ENCODE measurements around the gene UBR1. TPM values are rescaled to one million over a fixed set of nuclear protein-coding genes. Genes with fewer than 3 reads are reported as not detected.
A peak's percentile ranks its signal among the peaks of the same experiment; 100 is the strongest.

Gene UBR1
- total and polyA plus RNA-seq, 2 donors (not counting 1 experiment from before 2014, with no cell fraction given): 18.2 to 45.6 TPM

DNA sequence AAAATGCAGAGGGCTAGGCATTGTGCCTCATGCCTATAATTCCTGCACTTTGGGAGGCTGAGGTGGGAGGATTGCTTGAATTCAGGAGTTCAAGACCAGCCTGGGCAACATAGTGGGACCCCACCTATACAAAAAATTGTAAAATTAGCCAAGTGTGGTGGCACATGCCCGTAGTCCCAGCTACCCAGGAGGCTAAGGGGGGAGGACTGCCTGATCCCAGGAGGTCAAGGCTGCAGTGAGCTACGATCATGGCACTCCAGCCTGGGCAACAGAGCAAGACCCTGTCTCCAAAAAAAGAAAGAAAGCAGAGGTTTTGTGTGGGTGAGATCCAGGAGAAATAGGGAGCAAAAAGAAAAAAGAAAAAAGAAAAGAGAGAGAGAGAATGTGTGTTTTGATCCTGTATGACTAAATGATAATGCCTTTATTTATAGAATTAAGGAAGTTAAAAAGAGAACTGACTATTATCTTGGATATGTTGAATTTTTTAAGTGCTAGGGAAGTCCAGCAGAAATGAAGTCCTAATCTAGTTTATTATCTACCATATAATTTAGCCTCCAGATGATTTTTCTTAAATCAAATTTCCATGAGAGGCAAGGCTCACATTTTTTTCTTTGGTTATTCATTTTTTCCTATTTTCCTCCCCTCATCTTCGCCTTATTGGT is 190.1 kb downstream of the UBR1 start:
- Histone ChIP-seq H2AFZ (ENCODE audit: low read length) (no peak overlapping the region), H3K79me2 (ENCODE audit: control insufficient read depth, insufficient read depth, low read length) (peaks cover 13% of the 10 kb centered on the region)
- TF ChIP-seq EZH2 (IDR thresholded peaks at IDR 0.05; ENCODE audit: low read length, missing control alignments): no peak
- TF ChIP-seq, protein P1, sequence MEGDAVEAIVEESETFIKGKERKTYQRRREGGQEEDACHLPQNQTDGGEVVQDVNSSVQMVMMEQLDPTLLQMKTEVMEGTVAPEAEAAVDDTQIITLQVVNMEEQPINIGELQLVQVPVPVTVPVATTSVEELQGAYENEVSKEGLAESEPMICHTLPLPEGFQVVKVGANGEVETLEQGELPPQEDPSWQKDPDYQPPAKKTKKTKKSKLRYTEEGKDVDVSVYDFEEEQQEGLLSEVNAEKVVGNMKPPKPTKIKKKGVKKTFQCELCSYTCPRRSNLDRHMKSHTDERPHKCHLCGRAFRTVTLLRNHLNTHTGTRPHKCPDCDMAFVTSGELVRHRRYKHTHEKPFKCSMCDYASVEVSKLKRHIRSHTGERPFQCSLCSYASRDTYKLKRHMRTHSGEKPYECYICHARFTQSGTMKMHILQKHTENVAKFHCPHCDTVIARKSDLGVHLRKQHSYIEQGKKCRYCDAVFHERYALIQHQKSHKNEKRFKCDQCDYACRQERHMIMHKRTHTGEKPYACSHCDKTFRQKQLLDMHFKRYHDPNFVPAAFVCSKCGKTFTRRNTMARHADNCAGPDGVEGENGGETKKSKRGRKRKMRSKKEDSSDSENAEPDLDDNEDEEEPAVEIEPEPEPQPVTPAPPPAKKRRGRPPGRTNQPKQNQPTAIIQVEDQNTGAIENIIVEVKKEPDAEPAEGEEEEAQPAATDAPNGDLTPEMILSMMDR (conservative IDR thresholded peaks at IDR 0.05 in 1 of 2, IDR thresholded peaks at IDR 0.05 in 1 of 2; ENCODE audit: low read depth in 1 of 2, low read length in 2 of 2): no peak

DNA sequence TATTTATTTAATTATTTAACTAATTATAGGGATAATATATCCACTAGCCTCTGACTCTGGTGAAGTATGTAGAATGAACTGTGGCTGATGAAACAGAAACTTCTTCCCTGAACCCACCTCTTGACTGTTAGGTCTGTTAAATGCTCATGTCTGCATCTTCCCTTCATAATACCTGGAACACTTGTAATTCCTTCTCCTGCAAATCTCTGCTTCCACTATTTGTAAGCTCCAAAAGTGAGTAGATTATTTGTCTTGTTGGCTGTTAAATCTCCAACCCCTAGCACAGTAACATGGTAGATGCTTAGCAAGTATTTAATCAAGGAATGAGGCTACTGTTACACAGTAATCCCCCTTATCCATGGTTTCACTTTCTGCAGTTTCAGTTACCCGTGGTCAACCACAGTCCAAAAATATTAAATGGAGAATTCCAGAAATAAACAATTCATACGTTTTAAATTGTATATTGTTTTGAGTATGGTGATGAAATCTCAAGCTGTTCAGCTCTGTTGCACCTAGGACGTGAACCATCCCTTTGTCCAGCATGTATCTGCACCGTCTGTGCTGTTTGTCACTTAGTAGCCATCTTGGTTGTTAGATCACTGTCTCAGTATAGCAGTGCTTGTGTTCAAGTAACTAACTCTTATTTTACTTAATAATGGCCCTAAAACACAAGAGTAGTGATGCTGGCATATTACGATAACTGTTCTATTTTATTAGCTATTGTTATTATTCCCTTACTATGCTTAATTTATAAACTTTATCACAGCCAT is 190.9 kb downstream of the UBR1 start:
- no peak for TF ChIP-seq EZH2 (IDR thresholded peaks at IDR 0.05; ENCODE audit: low read length, missing control alignments)
- TF ChIP-seq, protein P1 (conservative IDR thresholded peaks at IDR 0.05 in 1 of 2, IDR thresholded peaks at IDR 0.05 in 1 of 2; ENCODE audit: low read depth in 1 of 2, low read length in 2 of 2): no peak
- no peaks in the 10 kb centered on the region for H4K20me1 ChIP-seq (ENCODE audit: control insufficient read depth, extremely low read depth, insufficient read depth, low read length)
- peaks cover 13% of the 10 kb centered on the region for H3K79me2 ChIP-seq (ENCODE audit: control insufficient read depth, insufficient read depth, low read length)
- H2AFZ ChIP-seq (ENCODE audit: low read length): peak overlapping the region; percentile 48
- no peak overlapping the region for H3K27ac ChIP-seq (ENCODE audit: insufficient read depth, low read length)
- H3K4me1 ChIP-seq (ENCODE audit: control insufficient read depth, extremely low read depth, insufficient read depth, low read length): no peaks in the 10 kb centered on the region
- peak overlapping the region; percentile 7 to 33 (median 21) for H3K4me3 ChIP-seq (replicated peaks in 1 of 4; ENCODE audit: control extremely low read depth in 1 of 4, insufficient read depth in 1 of 4, low read depth in 3 of 4, low read length in 4 of 4)
- H3K9ac ChIP-seq (ENCODE audit: insufficient read depth, low read length): no peak overlapping the region
- no peaks in the 10 kb centered on the region for H3K36me3 ChIP-seq (ENCODE audit: control insufficient read depth, insufficient read depth, low read length)
- H3K9me3 ChIP-seq (ENCODE audit: control insufficient read depth, insufficient read depth, low read depth, low read length): no peaks in the 10 kb centered on the region
- peak; percentile 2 to 23 for DNase-seq (ENCODE audit: low read depth in 2 of 2)
- no peaks in the 10 kb centered on the region for H3K27me3 ChIP-seq (ENCODE audit: control insufficient read depth, insufficient read depth, low read length)
- H3K4me2 ChIP-seq (ENCODE audit: extremely low read depth, insufficient read depth, low read length): peak overlapping the region; percentile 65

More for the DNA sequence above, 190.1 kb downstream of the UBR1 start:
- Histone ChIP-seq H3K27ac (ENCODE audit: insufficient read depth, low read length) (no peak overlapping the region), H3K36me3 (ENCODE audit: control insufficient read depth, insufficient read depth, low read length) (no peaks in the 10 kb centered on the region), H3K4me1 (ENCODE audit: control insufficient read depth, extremely low read depth, insufficient read depth, low read length) (no peaks in the 10 kb centered on the region), H4K20me1 (ENCODE audit: control insufficient read depth, extremely low read depth, insufficient read depth, low read length) (no peaks in the 10 kb centered on the region), H3K4me2 (ENCODE audit: extremely low read depth, insufficient read depth, low read length) (no peak overlapping the region), H3K4me3 (replicated peaks in 1 of 4; ENCODE audit: control extremely low read depth in 1 of 4, insufficient read depth in 1 of 4, low read depth in 3 of 4, low read length in 4 of 4) (no peak overlapping the region), H3K9me3 (ENCODE audit: control insufficient read depth, insufficient read depth, low read depth, low read length) (no peaks in the 10 kb centered on the region), H3K27me3 (ENCODE audit: control insufficient read depth, insufficient read depth, low read length) (no peaks in the 10 kb centered on the region), H3K9ac (ENCODE audit: insufficient read depth, low read length) (no peak overlapping the region)
- no peak for DNase-seq (ENCODE audit: low read depth in 2 of 2)

DNA sequence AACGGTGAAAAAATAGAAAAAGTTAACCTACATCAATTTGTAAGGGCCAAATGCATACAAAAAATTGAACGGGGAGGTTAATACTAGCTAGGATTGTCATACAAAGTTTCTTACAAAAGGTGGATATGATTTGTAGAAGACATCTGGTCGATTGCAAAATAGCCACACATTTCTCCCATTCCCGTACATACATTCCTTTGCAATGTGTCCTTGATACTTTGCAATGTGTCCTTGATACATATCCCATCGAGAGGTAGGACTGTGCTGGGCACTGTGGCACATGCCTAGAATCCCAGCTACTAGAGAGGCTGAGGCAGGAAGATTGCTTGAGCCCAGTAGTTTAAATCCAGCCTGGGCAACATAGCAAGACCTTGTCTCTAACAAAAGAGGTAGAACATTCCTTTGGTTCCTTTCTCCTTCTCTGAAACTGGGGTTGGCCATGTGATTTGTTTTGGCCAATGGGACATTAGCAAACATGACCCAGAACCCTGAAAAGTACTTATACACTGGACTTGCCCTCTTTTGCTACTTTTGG is 194.7 kb downstream of the UBR1 start:
- TF ChIP-seq, protein P1 (conservative IDR thresholded peaks at IDR 0.05 in 1 of 2, IDR thresholded peaks at IDR 0.05 in 1 of 2; ENCODE audit: low read depth in 1 of 2, low read length in 2 of 2): no peak
- TF ChIP-seq EZH2 (IDR thresholded peaks at IDR 0.05; ENCODE audit: low read length, missing control alignments): no peak

More for the DNA sequence above, 194.7 kb downstream of the UBR1 start:
- Histone ChIP-seq H3K4me3 (replicated peaks in 1 of 4; ENCODE audit: control extremely low read depth in 1 of 4, insufficient read depth in 1 of 4, low read depth in 3 of 4, low read length in 4 of 4) (no peak overlapping the region), H3K27me3 (ENCODE audit: control insufficient read depth, insufficient read depth, low read length) (no peaks in the 10 kb centered on the region), H3K79me2 (ENCODE audit: control insufficient read depth, insufficient read depth, low read length) (peaks cover 2% of the 10 kb centered on the region), H2AFZ (ENCODE audit: low read length) (no peak overlapping the region), H3K9ac (ENCODE audit: insufficient read depth, low read length) (no peak overlapping the region), H3K36me3 (ENCODE audit: control insufficient read depth, insufficient read depth, low read length) (no peaks in the 10 kb centered on the region), H3K9me3 (ENCODE audit: control insufficient read depth, insufficient read depth, low read depth, low read length) (no peaks in the 10 kb centered on the region), H3K4me1 (ENCODE audit: control insufficient read depth, extremely low read depth, insufficient read depth, low read length) (no peaks in the 10 kb centered on the region), H3K4me2 (ENCODE audit: extremely low read depth, insufficient read depth, low read length) (no peak overlapping the region), H4K20me1 (ENCODE audit: control insufficient read depth, extremely low read depth, insufficient read depth, low read length) (no peaks in the 10 kb centered on the region), H3K27ac (ENCODE audit: insufficient read depth, low read length) (no peak overlapping the region)
- DNase-seq (ENCODE audit: low read depth in 2 of 2): peak in 1 of 2 donors; percentile 44
